NCI-H526 (cell line): ENCODE measurements around the gene C4A.
"Not testable (repeated sequence)": the region's sequence is repeated elsewhere in the genome, so short reads cannot be mapped to it uniquely, and the experiment has no call there.

ENCODE experiments used
- DNase-seq, 2 experiments: peaks; one replicate each; lab custom pipeline; 2025; lab: John Stamatoyannopoulos, UW

Gene C4A

DNA sequence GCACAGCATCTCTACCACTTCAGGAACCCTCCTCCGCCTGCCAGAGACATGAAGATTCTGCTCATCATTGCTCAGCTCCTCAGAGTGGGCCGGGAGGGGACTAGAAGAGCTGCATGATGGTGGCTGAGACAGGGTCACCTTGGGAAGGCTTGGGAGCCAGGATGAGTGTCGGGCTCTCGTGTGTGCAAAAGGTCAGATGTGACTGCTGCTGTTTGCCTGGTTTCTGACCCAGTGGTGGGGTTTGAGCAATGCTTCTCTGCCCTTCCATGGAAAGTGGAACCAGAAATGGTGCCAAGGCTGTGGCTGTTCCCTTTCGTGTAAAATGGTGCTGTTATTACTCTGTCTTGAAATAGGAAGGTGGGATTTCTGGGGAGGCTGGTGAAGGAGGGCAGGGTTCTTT is 859 bp upstream of the C4A start:
- DNase-seq: not testable (repeated sequence)

DNA sequence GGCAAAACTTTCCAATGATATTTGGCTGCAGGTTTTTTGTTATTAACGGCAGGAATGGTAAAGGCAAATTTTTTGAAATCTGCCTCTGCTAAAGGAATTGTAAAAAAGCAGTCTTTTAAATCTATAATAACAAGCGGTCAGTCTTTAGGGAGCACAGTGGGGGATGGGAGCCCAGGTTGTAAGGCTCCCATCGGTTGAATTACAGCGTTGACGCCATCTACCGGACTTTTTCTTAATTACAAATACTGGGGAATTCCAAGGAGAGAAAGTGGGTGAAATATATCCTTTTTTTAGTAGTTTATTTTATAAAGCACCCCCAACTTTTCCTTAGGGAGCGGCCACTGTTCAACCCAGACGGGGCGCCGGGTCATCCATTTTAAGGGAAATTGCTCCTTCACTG is 7.5 kb downstream of the C4A start:
- not testable (repeated sequence) for DNase-seq

DNA sequence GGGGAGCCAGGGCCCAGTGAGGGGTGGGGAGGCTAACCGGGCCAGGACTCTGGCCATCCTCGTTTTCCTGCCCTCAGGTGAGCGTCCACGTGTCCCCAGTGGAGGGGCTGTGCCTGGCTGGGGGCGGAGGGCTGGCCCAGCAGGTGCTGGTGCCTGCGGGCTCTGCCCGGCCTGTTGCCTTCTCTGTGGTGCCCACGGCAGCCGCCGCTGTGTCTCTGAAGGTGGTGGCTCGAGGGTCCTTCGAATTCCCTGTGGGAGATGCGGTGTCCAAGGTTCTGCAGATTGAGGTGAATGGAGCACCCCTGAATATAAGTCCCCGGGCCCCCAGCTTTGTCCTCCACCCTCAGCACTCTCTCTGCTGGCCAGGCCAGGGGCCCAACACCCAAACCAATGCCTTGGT is 12.6 kb downstream of the C4A start:
- DNase-seq: not testable (repeated sequence)

DNA sequence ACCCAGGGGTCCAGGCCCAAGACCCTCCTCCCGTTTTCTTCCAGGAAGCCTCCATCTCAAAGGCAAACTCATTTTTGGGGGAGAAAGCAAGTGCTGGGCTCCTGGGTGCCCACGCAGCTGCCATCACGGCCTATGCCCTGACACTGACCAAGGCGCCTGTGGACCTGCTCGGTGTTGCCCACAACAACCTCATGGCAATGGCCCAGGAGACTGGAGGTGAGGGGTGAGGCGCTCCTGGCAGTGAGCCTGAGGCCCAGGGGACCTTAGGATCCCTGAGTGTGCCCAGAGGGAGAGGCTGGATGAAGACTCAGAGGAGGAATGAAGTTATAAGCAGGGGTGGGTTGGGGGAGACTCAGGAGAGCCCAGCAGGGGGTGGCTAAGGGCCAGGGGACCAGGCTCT is 14.5 kb downstream of the C4A start:
- not testable (repeated sequence) for DNase-seq

DNA sequence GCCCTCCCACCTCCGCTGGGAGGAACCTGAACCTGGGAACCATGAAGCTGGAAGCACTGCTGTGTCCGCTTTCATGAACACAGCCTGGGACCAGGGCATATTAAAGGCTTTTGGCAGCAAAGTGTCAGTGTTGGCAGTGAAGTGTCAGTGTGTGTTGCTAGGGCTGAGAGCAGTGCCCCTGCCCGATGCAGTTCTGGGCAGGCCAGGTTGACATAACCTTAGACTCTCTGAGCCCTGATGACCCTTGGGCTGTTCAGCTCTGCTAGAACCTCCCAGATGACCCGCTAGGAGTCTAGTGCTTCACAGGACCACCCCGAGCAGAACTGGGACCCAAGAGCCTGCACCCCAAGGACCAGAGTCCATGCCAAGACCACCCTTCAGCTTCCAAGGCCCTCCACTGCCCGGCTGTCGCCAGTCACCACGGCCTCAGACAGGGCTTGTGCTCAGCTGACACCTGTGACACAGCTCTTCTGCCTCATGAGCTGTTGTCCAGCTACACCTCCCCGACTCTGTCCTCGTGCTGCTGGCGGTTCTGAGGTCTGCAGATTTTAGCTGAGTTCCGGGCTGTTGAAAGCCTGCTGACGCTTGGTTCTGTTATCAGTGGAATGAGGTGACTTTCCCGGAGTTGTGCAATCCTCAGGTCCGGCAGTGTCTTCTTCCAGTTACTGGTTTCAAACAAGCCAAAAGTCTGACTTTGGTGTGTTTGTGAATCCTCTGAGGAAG is 20.9 kb downstream of the C4A start:
- DNase-seq: not testable (repeated sequence)

DNA sequence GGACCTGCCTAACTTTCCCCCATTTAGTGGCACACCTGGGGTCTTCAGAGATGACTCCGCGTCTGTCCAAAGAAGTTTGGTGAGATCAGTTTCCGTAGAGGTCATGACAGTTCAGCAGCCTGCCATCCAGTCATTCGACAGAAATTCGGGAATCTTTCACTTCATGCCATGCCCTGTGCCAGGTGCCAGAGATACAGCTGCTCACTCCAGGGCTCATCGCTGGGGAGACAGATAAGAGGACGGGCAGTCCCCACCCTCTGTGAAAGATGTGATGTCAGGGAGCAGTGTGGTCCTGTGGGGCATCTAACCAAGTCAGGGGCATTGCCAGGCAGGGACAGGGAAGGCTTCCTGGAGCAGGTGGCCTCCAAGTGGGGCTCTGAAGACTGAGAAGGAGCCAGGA is 21.4 kb downstream of the C4A start:
- DNase-seq: not testable (repeated sequence)

DNA sequence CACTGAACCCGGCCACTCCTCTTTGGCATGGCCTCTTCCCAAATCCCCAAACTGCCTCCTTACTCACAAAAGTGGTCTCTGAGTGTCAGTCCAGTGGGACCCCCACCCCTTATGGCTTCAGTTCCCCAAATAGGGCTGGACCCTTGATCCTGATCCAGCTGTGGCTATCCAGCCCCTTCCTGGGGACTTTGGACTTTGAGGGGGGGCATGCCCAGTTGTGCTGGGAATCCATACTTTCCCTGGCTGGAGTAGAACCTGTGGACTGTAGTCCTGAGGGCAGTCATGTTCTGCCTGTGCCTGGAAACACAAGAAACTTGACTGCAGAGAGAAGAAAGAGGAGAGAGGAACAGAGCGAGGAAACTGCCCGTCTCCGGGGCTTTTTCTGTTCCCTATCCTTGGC is 22.5 kb downstream of the C4A start:
- not testable (repeated sequence) for DNase-seq

DNA sequence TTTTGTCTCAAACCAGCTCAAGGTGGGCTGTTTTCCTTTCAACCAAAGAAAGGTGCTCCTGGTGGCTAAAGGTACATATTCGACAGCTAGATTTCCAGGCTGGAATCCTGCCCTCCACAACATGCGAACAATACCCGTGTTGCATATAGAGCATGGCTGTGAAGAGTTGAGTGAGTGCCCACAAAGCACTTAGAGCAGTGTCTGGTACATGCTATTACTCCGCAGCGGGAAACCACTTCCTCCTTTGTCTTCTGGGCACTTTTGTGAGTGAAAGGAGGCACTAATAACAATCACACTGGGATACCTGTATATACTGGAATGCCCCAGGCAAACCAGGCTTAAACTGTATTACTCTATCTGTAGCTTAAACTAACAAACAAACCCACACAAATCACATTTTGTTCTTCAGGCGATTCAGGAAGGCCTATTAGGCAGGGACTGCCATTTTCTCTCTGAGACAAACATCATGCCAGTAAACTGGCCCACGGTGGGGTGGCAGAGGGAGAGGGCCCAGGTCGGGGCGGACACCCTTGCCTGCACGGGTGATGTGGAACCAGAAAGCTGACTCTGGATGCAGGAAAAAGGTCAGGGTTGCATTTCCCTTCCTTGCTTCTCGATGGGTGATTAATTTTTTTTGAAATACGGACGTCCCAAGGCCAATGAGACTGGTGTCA is 23.1 kb downstream of the C4A start:
- DNase-seq: not testable (repeated sequence)

DNA sequence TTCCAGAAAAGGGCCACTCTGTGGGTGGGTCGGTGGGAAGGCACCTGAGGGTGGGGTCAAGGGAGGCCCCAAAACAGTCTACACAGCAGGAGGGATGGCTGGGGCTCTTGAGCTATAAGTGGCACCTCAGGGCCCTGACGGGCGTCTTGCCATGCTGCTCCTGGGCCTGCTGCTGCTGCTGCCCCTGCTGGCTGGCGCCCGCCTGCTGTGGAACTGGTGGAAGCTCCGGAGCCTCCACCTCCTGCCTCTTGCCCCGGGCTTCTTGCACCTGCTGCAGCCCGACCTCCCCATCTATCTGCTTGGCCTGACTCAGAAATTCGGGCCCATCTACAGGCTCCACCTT is 23.7 kb downstream of the C4A start:
- not testable (repeated sequence) for DNase-seq

DNA sequence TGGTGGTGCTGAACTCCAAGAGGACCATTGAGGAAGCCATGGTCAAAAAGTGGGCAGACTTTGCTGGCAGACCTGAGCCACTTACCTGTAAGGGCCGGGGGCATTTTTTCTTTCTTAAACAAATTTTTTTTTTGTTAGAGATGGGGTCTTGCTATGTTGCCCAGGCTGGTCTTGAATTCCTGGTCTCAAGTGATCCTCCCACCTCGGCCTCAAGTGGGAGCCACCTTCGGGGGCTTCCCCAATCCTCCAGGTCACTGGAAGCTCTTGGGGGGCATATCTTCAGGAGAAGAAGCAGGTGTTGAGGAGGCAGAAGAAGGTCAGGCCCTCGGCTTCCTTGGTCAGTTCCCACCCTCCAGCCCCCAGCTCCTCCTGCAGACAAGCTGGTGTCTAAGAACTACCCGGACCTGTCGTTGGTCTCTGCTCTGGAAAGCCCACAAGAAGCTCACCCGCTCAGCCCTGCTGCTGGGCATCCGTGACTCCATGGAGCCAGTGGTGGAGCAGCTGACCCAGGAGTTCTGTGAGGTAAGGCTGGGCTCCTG is 24.2 kb downstream of the C4A start:
- not testable (repeated sequence) for DNase-seq

DNA sequence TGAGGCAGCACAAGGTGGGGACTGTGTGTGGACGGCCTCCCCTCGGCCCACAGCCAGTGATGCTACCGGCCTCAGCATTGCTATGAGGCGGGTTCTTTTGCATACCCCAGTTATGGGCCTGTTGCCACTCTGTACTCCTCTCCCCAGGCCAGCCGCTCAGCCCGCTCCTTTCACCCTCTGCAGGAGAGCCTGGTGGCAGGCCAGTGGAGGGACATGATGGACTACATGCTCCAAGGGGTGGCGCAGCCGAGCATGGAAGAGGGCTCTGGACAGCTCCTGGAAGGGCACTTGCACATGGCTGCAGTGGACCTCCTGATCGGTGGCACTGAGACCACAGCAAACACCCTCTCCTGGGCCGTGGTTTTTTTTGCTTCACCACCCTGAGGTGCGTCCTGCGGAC is 25.2 kb downstream of the C4A start:
- not testable (repeated sequence) for DNase-seq

DNA sequence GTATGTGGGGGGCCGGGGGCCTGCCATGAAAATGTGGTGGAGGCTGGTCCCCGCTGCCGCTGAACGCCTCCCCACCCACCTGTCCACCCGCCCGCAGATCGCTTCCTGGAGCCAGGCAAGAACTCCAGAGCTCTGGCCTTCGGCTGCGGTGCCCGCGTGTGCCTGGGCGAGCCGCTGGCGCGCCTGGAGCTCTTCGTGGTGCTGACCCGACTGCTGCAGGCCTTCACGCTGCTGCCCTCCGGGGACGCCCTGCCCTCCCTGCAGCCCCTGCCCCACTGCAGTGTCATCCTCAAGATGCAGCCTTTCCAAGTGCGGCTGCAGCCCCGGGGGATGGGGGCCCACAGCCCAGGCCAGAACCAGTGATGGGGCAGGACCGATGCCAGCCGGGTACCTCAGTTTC is 26.2 kb downstream of the C4A start:
- DNase-seq: not testable (repeated sequence)

DNA sequence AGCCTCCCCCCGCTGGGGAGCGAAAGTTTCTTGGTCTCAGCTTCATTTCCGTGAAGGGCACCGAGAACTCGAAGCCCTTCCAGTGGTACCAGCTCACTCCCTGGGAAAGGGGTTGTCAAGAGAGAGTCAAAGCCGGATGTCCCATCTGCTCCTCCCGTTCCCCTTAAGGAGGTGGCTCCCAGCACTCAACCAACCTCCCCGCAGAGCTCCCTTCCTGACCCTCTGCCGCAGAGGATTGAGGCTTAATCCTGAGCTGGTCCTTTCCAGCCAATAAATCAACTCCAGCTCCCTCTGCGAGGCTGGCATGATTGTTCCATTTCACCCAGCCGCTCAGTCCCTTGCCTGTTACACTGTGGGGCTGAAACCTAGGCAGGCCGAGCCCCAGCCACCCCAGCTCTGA is 26.8 kb downstream of the C4A start:
- not testable (repeated sequence) for DNase-seq

DNA sequence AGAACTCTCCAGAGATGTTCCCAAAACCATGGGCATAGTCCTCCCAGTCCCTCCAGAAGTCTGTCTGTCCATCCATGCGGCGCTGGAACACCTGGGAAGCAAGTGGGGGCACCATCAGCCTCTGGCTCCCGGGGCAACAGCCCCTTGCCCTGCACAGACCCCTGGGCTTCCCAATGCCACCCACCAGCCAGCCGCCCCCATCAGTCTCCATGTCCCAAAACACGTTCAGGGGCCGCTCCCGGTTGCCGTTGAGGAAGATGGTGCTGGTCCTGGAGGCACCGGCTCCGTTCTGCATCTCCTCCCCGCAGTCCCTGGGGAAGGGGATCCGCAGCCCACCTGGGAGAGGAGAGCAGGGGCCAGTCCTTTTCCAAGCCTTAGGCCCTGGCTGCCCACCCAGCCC is 27.7 kb downstream of the C4A start:
- not testable (repeated sequence) for DNase-seq

DNA sequence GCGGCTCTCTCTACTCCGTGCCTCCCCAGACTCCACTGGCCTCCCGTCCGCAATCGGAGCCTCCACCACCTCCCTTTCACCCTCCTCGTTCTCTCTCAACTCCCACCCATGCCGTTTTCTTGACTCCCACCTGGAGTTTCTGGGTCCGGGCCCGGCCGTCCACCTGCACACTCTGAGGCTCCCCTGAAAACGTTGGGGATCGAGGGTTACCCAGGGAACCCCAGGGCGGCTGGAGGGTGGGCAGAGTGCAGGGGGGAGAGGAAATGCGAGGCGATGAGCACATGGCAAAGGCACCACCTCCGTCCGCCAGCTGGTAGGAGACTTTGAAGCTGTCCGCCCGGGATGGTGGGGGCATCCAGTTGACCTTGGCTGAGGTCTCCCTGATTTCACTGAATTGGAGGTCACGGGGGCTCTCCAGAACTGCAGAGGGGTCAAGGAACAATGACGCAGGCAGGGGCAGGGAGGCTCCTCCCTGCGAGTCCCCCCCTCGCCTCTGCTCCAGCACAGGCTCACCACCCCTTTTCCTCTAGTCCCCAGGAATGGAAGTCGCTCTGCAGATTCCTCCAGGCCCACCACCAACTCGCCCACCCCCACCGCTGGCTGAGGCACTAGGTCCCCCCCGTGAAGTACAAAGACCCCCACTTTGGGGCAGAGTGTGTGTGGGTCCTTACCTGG is 29.1 kb downstream of the C4A start:
- DNase-seq: not testable (repeated sequence)

DNA sequence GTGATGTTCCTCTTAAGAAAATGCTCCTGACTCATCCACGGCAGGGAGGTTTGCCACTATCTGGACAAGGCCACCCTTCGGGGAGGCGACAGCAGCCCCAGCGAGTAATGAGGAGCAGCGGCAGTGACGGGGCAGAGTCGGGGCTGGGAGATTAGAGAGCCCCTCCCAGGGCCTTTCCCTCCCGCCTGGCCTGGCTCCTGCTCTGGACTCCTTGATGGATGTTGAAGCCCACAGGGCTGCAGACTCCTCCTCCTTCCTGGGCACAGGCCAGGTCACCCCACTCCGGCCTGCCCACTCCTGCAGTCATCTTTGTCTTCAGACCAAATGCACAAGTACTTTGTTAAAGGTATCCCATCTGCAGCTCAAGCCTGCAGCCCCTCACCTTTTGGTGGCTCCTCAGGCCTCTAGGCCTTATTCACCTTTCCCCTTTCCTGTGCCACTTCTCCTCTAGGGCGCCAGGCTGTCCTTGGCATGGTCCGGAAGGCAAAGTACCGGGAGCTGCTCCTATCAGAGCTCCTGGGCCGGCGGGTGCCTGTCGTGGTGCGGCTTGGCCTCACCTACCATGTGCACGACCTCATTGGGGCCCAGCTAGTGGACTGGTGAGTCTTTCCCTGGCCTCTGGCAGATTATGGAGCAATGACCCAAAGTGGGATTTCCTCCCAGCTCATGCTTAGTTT is 31.2 kb downstream of the C4A start:
- DNase-seq: not testable (repeated sequence)

DNA sequence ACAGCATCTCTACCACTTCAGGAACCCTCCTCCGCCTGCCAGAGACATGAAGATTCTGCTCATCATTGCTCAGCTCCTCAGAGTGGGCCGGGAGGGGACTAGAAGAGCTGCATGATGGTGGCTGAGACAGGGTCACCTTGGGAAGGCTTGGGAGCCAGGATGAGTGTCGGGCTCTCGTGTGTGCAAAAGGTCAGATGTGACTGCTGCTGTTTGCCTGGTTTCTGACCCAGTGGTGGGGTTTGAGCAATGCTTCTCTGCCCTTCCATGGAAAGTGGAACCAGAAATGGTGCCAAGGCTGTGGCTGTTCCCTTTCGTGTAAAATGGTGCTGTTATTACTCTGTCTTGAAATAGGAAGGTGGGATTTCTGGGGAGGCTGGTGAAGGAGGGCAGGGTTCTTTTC is 31.9 kb downstream of the C4A start:
- not testable (repeated sequence) for DNase-seq

DNA sequence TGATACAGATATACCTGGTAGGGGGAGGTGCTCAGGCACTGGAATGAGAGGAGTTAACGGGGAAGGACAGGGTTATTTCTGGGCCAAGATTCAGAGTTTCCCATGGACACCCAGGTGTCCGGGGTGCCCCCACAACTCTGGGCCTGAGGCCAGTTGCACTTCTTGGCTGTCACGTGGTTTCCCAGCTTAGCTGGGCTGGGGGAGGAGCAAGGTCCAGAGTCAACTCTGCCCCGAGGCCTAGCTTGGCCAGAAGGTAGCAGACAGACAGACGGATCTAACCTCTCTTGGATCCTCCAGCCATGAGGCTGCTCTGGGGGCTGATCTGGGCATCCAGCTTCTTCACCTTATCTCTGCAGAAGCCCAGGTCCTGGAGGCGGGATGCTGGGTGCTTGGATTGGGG is 32.7 kb downstream of the C4A start, which contains the start of gene C4B:
Gene C4B (plus strand): TSS at position 249 of the 400 bp plus-strand sequence. CDS start 51 bp downstream, at position 300.
- DNase-seq: not testable (repeated sequence)

DNA sequence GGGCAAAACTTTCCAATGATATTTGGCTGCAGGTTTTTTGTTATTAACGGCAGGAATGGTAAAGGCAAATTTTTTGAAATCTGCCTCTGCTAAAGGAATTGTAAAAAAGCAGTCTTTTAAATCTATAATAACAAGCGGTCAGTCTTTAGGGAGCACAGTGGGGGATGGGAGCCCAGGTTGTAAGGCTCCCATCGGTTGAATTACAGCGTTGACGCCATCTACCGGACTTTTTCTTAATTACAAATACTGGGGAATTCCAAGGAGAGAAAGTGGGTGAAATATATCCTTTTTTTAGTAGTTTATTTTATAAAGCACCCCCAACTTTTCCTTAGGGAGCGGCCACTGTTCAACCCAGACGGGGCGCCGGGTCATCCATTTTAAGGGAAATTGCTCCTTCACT is 40.2 kb downstream of the C4A start:
- DNase-seq: not testable (repeated sequence)

DNA sequence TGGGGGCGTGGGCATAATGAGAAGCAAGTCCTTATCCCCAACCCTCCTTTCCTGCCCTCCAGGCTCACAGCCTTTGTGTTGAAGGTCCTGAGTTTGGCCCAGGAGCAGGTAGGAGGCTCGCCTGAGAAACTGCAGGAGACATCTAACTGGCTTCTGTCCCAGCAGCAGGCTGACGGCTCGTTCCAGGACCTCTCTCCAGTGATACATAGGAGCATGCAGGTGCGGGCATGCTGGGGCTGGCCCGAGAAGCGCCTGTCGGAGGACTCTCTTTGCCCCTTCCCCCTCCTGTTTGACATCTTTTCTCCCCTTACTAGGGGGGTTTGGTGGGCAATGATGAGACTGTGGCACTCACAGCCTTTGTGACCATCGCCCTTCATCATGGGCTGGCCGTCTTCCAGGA is 46.8 kb downstream of the C4A start:
- not testable (repeated sequence) for DNase-seq

DNA sequence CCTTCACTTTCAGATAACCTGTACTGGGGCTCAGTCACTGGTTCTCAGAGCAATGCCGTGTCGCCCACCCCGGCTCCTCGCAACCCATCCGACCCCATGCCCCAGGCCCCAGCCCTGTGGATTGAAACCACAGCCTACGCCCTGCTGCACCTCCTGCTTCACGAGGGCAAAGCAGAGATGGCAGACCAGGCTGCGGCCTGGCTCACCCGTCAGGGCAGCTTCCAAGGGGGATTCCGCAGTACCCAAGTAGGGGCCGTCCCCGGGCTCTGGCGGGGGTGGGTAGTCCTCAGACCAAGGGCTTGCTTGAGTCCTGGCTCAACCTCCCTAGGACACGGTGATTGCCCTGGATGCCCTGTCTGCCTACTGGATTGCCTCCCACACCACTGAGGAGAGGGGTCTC is 47.7 kb downstream of the C4A start:
- DNase-seq: not testable (repeated sequence)
